ENCODE measurements around the gene PRPF6. TPM values are rescaled to one million over a fixed set of nuclear protein-coding genes. Genes with fewer than 3 reads are reported as not detected.

Gene PRPF6
- total and polyA plus RNA-seq, 2 of the 13 experiments (the other 11 are each of a cell fraction or from before 2014, with no cell fraction given) = 63.7 to 101 TPM

DNA sequence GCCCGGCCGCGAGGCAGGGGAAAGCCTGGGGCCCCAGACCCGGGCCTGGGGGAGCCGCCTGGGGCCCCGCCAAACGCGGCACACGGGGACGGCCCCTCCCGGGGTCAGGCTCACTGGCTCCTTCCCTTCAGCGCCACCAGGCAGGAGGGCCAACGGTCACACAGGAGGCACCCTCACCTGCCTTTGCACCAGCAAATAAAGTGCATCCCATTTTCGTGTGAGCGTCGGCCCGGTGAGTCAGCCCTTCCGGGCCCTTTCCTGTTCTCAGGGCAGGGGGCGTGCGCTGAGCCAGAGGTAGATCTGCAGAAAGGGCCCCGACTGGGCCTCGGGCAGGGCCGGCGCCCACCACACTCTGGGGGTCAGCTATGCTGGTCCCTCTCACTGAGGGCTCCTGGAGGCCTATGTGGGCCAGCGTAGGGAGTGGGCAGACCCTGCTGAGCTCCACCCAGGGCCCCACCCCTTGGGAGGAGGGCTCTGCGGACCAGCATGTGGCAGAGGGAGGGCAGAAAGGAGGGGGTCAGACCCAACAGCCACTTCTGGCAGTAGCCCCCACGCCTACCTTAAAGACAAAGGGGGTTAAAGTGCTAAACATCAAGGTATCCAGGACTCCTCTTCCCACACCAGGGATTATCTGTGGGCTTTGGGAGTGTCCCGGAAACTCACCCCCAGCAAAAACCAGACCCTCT is 23.8 kb upstream of the PRPF6 start (continued):
- TF ChIP-seq ZNF367 (CRISPR knock-in tag; IDR thresholded peaks at IDR 0.05; ENCODE audit: borderline replicate concordance) (no peak), TOE1 (CRISPR knock-in tag; IDR thresholded peaks at IDR 0.05) (no peak), ZNF766 (CRISPR knock-in tag; IDR thresholded peaks at IDR 0.05; ENCODE audit: borderline replicate concordance) (peak; percentile 58; the same call in 1 of the 2 replicates), HDAC2 (CRISPR knock-in tag; IDR thresholded peaks at IDR 0.05) (peak; percentile 51), SMAD3 (CRISPR knock-in tag; IDR thresholded peaks at IDR 0.05) (no peak; the same call in 1 of the 2 replicates), TCF7L2 (IDR thresholded peaks at IDR 0.05; ENCODE audit: low read depth, low read length) (no peak), ZNF101 (CRISPR knock-in tag; IDR thresholded peaks at IDR 0.05; ENCODE audit: borderline replicate concordance, low read depth) (no peak), RXRA (CRISPR knock-in tag; IDR thresholded peaks at IDR 0.05) (peak; percentile 73; the same call in 1 of the 2 replicates), ZFP37 (CRISPR knock-in tag; IDR thresholded peaks at IDR 0.05; ENCODE audit: borderline replicate concordance) (0 out of 2 replicates have a peak, but pooled peaks have one; percentile 82), ZBTB38 (CRISPR knock-in tag; IDR thresholded peaks at IDR 0.05) (peak; percentile 74; the same call in 1 of the 2 replicates), ZNF460 (CRISPR knock-in tag; IDR thresholded peaks at IDR 0.05; ENCODE audit: borderline replicate concordance) (no peak), PITX1 (CRISPR knock-in tag; IDR thresholded peaks at IDR 0.05) (peak; percentile 54), NFATC3 (CRISPR knock-in tag; IDR thresholded peaks at IDR 0.05) (peak; percentile 57; the same call in 1 of the 2 replicates), RFX3 (CRISPR knock-in tag; IDR thresholded peaks at IDR 0.05) (0 out of 2 replicates have a peak, but pooled peaks have one; percentile 22), ZNF772 (CRISPR knock-in tag; IDR thresholded peaks at IDR 0.05) (peak; percentile 93), HNRNPH1 (optimal IDR thresholded peaks at IDR 0.05; ENCODE audit: low read depth, low read length) (peak; percentile 28), ZSCAN12 (CRISPR knock-in tag; IDR thresholded peaks at IDR 0.05) (peak; percentile 83), MXD4 (CRISPR knock-in tag; IDR thresholded peaks at IDR 0.05) (peak; percentile 69), CREB1 (IDR thresholded peaks at IDR 0.05) (no peak), CREB1 (CRISPR knock-in tag; IDR thresholded peaks at IDR 0.05) (no peak)
- TF ChIP-seq, protein P1, sequence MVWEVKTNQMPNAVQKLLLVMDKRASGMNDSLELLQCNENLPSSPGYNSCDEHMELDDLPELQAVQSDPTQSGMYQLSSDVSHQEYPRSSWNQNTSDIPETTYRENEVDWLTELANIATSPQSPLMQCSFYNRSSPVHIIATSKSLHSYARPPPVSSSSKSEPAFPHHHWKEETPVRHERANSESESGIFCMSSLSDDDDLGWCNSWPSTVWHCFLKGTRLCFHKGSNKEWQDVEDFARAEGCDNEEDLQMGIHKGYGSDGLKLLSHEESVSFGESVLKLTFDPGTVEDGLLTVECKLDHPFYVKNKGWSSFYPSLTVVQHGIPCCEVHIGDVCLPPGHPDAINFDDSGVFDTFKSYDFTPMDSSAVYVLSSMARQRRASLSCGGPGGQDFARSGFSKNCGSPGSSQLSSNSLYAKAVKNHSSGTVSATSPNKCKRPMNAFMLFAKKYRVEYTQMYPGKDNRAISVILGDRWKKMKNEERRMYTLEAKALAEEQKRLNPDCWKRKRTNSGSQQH (CRISPR knock-in tag; IDR thresholded peaks at IDR 0.05; ENCODE audit: low read depth) = peak; percentile 88; the same call in 1 of the 2 replicates
- TF ChIP-seq, protein P2, sequence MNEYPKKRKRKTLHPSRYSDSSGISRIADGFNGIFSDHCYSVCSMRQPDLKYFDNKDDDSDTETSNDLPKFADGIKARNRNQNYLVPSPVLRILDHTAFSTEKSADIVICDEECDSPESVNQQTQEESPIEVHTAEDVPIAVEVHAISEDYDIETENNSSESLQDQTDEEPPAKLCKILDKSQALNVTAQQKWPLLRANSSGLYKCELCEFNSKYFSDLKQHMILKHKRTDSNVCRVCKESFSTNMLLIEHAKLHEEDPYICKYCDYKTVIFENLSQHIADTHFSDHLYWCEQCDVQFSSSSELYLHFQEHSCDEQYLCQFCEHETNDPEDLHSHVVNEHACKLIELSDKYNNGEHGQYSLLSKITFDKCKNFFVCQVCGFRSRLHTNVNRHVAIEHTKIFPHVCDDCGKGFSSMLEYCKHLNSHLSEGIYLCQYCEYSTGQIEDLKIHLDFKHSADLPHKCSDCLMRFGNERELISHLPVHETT (CRISPR knock-in tag; conservative IDR thresholded peaks at IDR 0.05) = no peak; the same call in 1 of the 2 replicates
- TF ChIP-seq, protein P3, sequence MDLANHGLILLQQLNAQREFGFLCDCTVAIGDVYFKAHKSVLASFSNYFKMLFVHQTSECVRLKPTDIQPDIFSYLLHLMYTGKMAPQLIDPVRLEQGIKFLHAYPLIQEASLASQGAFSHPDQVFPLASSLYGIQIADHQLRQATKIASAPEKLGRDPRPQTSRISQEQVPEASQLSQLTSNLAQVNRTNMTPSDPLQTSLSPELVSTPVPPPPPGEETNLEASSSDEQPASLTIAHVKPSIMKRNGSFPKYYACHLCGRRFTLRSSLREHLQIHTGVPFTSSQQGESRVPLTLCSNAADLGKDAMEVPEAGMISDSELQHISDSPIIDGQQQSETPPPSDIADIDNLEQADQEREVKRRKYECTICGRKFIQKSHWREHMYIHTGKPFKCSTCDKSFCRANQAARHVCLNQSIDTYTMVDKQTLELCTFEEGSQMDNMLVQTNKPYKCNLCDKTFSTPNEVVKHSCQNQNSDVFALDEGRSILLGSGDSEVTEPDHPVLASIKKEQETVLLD (CRISPR knock-in tag; IDR thresholded peaks at IDR 0.05; ENCODE audit: low read depth) = no peak
- TF ChIP-seq, protein P4, sequence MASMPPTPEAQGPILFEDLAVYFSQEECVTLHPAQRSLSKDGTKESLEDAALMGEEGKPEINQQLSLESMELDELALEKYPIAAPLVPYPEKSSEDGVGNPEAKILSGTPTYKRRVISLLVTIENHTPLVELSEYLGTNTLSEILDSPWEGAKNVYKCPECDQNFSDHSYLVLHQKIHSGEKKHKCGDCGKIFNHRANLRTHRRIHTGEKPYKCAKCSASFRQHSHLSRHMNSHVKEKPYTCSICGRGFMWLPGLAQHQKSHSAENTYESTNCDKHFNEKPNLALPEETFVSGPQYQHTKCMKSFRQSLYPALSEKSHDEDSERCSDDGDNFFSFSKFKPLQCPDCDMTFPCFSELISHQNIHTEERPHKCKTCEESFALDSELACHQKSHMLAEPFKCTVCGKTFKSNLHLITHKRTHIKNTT (CRISPR knock-in tag; IDR thresholded peaks at IDR 0.05) = no peak
- TF ChIP-seq, protein P5, sequence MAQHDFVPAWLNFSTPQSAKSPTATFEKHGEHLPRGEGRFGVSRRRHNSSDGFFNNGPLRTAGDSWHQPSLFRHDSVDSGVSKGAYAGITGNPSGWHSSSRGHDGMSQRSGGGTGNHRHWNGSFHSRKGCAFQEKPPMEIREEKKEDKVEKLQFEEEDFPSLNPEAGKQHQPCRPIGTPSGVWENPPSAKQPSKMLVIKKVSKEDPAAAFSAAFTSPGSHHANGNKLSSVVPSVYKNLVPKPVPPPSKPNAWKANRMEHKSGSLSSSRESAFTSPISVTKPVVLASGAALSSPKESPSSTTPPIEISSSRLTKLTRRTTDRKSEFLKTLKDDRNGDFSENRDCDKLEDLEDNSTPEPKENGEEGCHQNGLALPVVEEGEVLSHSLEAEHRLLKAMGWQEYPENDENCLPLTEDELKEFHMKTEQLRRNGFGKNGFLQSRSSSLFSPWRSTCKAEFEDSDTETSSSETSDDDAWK (CRISPR knock-in tag; IDR thresholded peaks at IDR 0.05) = no peak

Data from HepG2 (cell line).